Liver (tissue), 9 donors: ENCODE data around the gene CHN1. TPM values are rescaled to one million over a fixed set of nuclear protein-coding genes. Genes with fewer than 3 reads are reported as not detected.

Source experiments
- DNase-seq: peaks from one replicate; pipeline ENCODE4 v3.0.0-alpha.2; 2017; ENCODE audit warnings: low spot score
- H3K27ac ChIP-seq, 2 donors: one replicate each; pipeline ENCODE4 v1.7.0; 2013; ENCODE audit warnings: inconsistent platforms in 2 of 2, low read length in 2 of 2, control low read depth in 1 of 2, low read depth in 1 of 2, mild to moderate bottlenecking in 1 of 2
- H3K27me3 ChIP-seq, 4 donors: one replicate each; pipeline versions ENCODE4 v1.6.1 to v1.7.0; 2013; ENCODE audit warnings: low read length in 3 of 4, inconsistent platforms in 1 of 4, mild to moderate bottlenecking in 1 of 4, moderate library complexity in 1 of 4; ENCODE audit not compliant: control insufficient read depth in 4 of 4, insufficient read depth in 4 of 4
- H3K36me3 ChIP-seq, 4 donors: one replicate each; pipeline versions ENCODE4 v1.6.1 to v1.7.0; 2013; ENCODE audit warnings: low read length in 3 of 4, mild to moderate bottlenecking in 3 of 4, low read depth in 1 of 4, moderate library complexity in 1 of 4; ENCODE audit not compliant: control insufficient read depth in 4 of 4, insufficient read depth in 3 of 4
- H3K4me1 ChIP-seq, 4 donors: one replicate each; pipeline versions ENCODE4 v1.6.1 to v1.7.0; 2013; ENCODE audit warnings: low read length in 3 of 4, mild to moderate bottlenecking in 3 of 4, moderate library complexity in 1 of 4; ENCODE audit not compliant: control insufficient read depth in 4 of 4, insufficient read depth in 4 of 4
- H3K4me3 ChIP-seq, 3 donors: one replicate each; pipeline versions ENCODE4 v1.6.1 to v1.7.0; 2013; ENCODE audit warnings: low read length in 3 of 3, control low read depth in 1 of 3, low read depth in 1 of 3, mild to moderate bottlenecking in 1 of 3
- H3K9ac ChIP-seq, 2 donors: one replicate each; pipeline ENCODE4 v1.7.0; 2013; ENCODE audit warnings: low read length in 2 of 2, mild to moderate bottlenecking in 2 of 2, moderate library complexity in 2 of 2, control low read depth in 1 of 2, low read depth in 1 of 2
- H3K9me3 ChIP-seq, 4 donors: one replicate each; pipeline versions ENCODE4 v1.6.1 to v1.7.0; 2013; ENCODE audit warnings: low read length in 3 of 4; ENCODE audit not compliant: control insufficient read depth in 4 of 4
- EGR1 ChIP-seq, 2 donors: IDR thresholded peaks; 2 replicates each; pipeline ENCODE4 v1.6.1; 2016 to 2018; ENCODE audit warnings: antibody characterized with exemption in 2 of 2, low read depth in 2 of 2
- FOXA2 ChIP-seq: IDR thresholded peaks from 2 replicates; pipeline ENCODE4 v1.6.1; 2016; ENCODE audit warnings: antibody characterized with exemption
- HNF4A ChIP-seq, 2 donors: conservative IDR thresholded peaks; 2 replicates each; pipeline ENCODE4 v1.6.1; 2016; ENCODE audit warnings: antibody characterized with exemption in 2 of 2, mild to moderate bottlenecking in 2 of 2
- HNF4G ChIP-seq: IDR thresholded peaks from 2 replicates; pipeline ENCODE4 v1.6.1; 2016; ENCODE audit warnings: antibody characterized with exemption
- NR2F2 ChIP-seq: IDR thresholded peaks from 2 replicates; pipeline ENCODE4 v1.6.1; 2016; ENCODE audit warnings: antibody characterized with exemption
- RXRA ChIP-seq, 2 donors: IDR thresholded peaks; 2 replicates each; pipeline ENCODE4 v1.6.1; 2017 to 2018; ENCODE audit warnings: antibody characterized with exemption in 2 of 2, mild to moderate bottlenecking in 1 of 2
- TAF1 ChIP-seq: conservative IDR thresholded peaks from 2 replicates; pipeline ENCODE4 v1.6.1; 2016; ENCODE audit warnings: antibody characterized with exemption, mild to moderate bottlenecking
- YY1 ChIP-seq: IDR thresholded peaks from 2 replicates; pipeline ENCODE4 v1.6.1; 2016; ENCODE audit warnings: antibody characterized with exemption, mild to moderate bottlenecking
- WGBS: extraction: QIAGEN DNeasy Blood & Tissue Kit; methylation state at CpG from one replicate; pipeline ENCODE4 v1.1.7; 2013; 5-methylcytosine and 5-hydroxymethylcytosine counted together
- polyA plus RNA-seq, 2 donors: library from polyadenylated mRNA; stranded (reverse) in 1 of 2; unstranded in 1 of 2; fragments of 200-250 nt in 1 of 2; fragments of >200 nt in 1 of 2; fragmentation: Nextera tagmentation in 1 of 2; extraction: Ambion mirVana in 1 of 2; gene quantifications; one replicate each; pipeline versions ENCODE4 v1.2.1 to v1.2.3, GENCODE V29; 2013 to 2015
- total RNA-seq, 2 donors: library from RNA; depleted of rRNA; stranded (reverse); fragments of >200 nt; gene quantifications; one replicate each; pipeline ENCODE4 v1.2.3, GENCODE V29; 2014
- TF ChIP-seq, protein P1 (sequence below): IDR thresholded peaks from 2 replicates; pipeline ENCODE4 v1.6.1; 2016; ENCODE audit warnings: antibody characterized with exemption, mild to moderate bottlenecking
- TF ChIP-seq, protein P2 (sequence below): fragments of 150-350 bp; IDR thresholded peaks from 2 replicates; pipeline ENCODE4 v1.5.1; 2017; ENCODE audit warnings: improper control_type of control experiment, low read depth, low read length; ENCODE audit not compliant: missing input control
- TF ChIP-seq, protein P3 (sequence below): IDR thresholded peaks from 2 replicates; pipeline ENCODE4 v1.6.1; 2016; ENCODE audit warnings: antibody characterized with exemption
- donor health status: healthy.
- donor health status: healthy.
- donor health status: healthy.
- donor health status: healthy.
- donor health status: healthy.

The CHN1 gene
- total and polyA plus RNA-seq, 4 donors = 0.66 to 1.6 (median 1.1) TPM

DNA sequence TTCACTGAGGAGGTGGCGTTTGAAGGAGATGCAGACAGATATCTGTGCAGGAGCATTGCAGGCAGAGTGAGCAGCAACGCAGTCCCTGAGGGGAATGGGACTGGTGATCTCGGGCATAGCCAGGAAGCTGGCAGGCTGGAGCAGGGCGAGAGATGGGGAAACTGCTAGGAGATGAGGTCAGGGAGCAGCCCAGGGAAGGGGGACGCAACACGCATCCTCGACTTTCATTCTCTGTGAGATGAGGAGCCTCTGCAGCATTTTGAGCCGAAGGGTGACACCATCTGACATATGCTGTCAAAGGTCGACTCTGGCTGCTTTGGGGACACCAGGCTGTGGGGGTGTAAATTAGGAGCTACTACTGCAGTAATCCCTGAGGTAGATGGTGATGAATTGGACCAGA lies 236.6 kb downstream of the CHN1 start:
- TF ChIP-seq TAF1 (no peak), YY1 (no peak), HNF4A (conservative IDR thresholded peaks at IDR 0.05) (no peak), NR2F2 (no peak), RXRA (IDR thresholded peaks at IDR 0.05) (no peak), EGR1 (IDR thresholded peaks at IDR 0.05; ENCODE audit: low read depth in 2 of 2) (no peak), HNF4G (no peak)
- TF ChIP-seq, protein P1, sequence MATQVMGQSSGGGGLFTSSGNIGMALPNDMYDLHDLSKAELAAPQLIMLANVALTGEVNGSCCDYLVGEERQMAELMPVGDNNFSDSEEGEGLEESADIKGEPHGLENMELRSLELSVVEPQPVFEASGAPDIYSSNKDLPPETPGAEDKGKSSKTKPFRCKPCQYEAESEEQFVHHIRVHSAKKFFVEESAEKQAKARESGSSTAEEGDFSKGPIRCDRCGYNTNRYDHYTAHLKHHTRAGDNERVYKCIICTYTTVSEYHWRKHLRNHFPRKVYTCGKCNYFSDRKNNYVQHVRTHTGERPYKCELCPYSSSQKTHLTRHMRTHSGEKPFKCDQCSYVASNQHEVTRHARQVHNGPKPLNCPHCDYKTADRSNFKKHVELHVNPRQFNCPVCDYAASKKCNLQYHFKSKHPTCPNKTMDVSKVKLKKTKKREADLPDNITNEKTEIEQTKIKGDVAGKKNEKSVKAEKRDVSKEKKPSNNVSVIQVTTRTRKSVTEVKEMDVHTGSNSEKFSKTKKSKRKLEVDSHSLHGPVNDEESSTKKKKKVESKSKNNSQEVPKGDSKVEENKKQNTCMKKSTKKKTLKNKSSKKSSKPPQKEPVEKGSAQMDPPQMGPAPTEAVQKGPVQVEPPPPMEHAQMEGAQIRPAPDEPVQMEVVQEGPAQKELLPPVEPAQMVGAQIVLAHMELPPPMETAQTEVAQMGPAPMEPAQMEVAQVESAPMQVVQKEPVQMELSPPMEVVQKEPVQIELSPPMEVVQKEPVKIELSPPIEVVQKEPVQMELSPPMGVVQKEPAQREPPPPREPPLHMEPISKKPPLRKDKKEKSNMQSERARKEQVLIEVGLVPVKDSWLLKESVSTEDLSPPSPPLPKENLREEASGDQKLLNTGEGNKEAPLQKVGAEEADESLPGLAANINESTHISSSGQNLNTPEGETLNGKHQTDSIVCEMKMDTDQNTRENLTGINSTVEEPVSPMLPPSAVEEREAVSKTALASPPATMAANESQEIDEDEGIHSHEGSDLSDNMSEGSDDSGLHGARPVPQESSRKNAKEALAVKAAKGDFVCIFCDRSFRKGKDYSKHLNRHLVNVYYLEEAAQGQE = no peak
- DNase-seq = no peak
- Histone ChIP-seq H3K4me3 (no peak overlapping the region), H3K27me3 (no peaks in the 10 kb centered on the region), H3K4me1 (no peaks in the 10 kb centered on the region), H3K27ac (no peak overlapping the region), H3K9me3 (no peaks in the 10 kb centered on the region), H3K9ac (no peak overlapping the region), H3K36me3 (no peaks in the 10 kb centered on the region)
- 74% methylated on average over 9 of the region's 9 CpGs for WGBS

DNA sequence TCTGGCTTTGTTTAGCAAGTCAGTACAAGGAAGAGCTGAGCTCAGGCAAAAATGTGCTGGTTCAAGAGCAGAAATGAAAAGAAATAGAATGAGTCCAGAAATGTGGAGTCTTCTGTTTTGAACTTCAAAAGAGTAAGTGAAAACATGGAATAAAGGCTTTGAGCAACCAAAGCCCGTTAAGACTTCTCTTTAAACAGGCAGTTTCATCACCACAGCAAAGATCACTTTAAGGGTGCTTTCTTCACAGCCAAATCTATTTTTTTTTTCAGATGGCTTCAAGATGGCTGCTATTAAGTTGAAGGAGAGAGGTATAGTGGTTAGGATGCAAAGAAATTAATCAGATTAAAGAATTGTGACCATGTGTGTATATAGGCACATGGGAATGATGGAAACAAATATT lies 238.9 kb downstream of the CHN1 start:
- H3K9me3 ChIP-seq = no peaks in the 10 kb centered on the region
- DNase-seq = no peak
- H3K27ac ChIP-seq = no peak overlapping the region
- H3K4me3 ChIP-seq = no peak overlapping the region
- H3K36me3 ChIP-seq = no peaks in the 10 kb centered on the region
- 74% methylated on average over 1 of the region's 1 CpG for WGBS
- no peak overlapping the region for H3K9ac ChIP-seq
- no peaks in the 10 kb centered on the region for H3K27me3 ChIP-seq
- TF ChIP-seq TAF1 (no peak), HNF4A (conservative IDR thresholded peaks at IDR 0.05) (no peak), FOXA2 (no peak), RXRA (IDR thresholded peaks at IDR 0.05) (no peak)
- TF ChIP-seq, protein P2, sequence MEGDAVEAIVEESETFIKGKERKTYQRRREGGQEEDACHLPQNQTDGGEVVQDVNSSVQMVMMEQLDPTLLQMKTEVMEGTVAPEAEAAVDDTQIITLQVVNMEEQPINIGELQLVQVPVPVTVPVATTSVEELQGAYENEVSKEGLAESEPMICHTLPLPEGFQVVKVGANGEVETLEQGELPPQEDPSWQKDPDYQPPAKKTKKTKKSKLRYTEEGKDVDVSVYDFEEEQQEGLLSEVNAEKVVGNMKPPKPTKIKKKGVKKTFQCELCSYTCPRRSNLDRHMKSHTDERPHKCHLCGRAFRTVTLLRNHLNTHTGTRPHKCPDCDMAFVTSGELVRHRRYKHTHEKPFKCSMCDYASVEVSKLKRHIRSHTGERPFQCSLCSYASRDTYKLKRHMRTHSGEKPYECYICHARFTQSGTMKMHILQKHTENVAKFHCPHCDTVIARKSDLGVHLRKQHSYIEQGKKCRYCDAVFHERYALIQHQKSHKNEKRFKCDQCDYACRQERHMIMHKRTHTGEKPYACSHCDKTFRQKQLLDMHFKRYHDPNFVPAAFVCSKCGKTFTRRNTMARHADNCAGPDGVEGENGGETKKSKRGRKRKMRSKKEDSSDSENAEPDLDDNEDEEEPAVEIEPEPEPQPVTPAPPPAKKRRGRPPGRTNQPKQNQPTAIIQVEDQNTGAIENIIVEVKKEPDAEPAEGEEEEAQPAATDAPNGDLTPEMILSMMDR = no peak
- no peaks in the 10 kb centered on the region for H3K4me1 ChIP-seq

DNA sequence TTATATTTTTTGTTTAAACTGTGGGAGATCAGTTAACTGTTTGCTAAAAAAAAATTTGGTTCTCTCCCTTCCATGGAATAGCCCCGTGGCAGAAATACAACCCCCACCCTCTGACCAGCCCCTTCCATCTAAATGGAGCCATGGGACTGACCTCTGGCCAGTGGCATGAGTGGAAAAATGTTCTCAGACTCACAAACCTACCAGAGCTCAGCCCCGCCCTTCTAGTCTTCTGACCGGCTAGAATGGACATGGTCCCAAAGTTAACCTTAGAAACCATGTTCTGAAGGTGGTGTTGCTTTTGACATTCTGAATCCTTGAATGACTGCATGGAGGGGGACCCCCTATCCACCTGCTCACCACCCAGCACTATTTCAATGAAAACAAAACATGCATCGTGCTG lies 239.6 kb downstream of the CHN1 start:
- no peak overlapping the region for H3K4me3 ChIP-seq

More for the DNA sequence above, 239.6 kb downstream of the CHN1 start:
- TF ChIP-seq, protein P3, sequence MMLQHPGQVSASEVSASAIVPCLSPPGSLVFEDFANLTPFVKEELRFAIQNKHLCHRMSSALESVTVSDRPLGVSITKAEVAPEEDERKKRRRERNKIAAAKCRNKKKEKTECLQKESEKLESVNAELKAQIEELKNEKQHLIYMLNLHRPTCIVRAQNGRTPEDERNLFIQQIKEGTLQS = no peak
- TF ChIP-seq EGR1 (IDR thresholded peaks at IDR 0.05; ENCODE audit: low read depth in 2 of 2) = no peak
- Histone ChIP-seq H3K4me1 (no peaks in the 10 kb centered on the region), H3K9ac (no peak overlapping the region), H3K36me3 (no peaks in the 10 kb centered on the region), H3K27ac (no peak overlapping the region), H3K27me3 (no peaks in the 10 kb centered on the region), H3K9me3 (no peaks in the 10 kb centered on the region)
- no peak for DNase-seq
- 84% methylated on average over 4 of the region's 4 CpGs for WGBS
